ENCODE results near the gene ZNF775. TPM values are rescaled to one million over a fixed set of nuclear protein-coding genes. Genes with fewer than 3 reads are reported as not detected.
A peak's percentile ranks its signal among the peaks of the same experiment; 100 is the strongest.

The ZNF775 gene
- total and polyA plus RNA-seq, 2 of the 13 experiments (the other 11 are each of a cell fraction or from before 2014, with no cell fraction given) = 3.1 to 3.2 TPM

GRCh38 chr7:150378853-150379440 lies at the start of gene ZNF775 (continued):
- peak; percentile 60; the same call in 1 of the 2 replicates for TF ChIP-seq MYC (CRISPR knock-in tag; IDR thresholded peaks at IDR 0.05; ENCODE audit: borderline replicate concordance)
- TF ChIP-seq ZNF572 (CRISPR knock-in tag; IDR thresholded peaks at IDR 0.05) = 0 out of 2 replicates have a peak, but pooled peaks have one; percentile 5
- TF ChIP-seq EZH2 (conservative IDR thresholded peaks at IDR 0.05; ENCODE audit: low read depth, low read length) = no peak
- no peak for TF ChIP-seq ZNF766 (CRISPR knock-in tag; IDR thresholded peaks at IDR 0.05; ENCODE audit: borderline replicate concordance)
- TF ChIP-seq PPARG (CRISPR knock-in tag; conservative IDR thresholded peaks at IDR 0.05) = no peak; the same call in 1 of the 2 replicates
- no peak for TF ChIP-seq FOXO4 (CRISPR knock-in tag; conservative IDR thresholded peaks at IDR 0.05)
- TF ChIP-seq KLF6 (CRISPR knock-in tag; IDR thresholded peaks at IDR 0.05) = no peak
- no peak for TF ChIP-seq MLLT10 (CRISPR knock-in tag; IDR thresholded peaks at IDR 0.05)
- no peak for TF ChIP-seq HES4 (CRISPR knock-in tag; IDR thresholded peaks at IDR 0.05; ENCODE audit: borderline replicate concordance)
- peak; percentile 66; the same call in 1 of the 2 replicates for TF ChIP-seq IRF2 (CRISPR knock-in tag; IDR thresholded peaks at IDR 0.05)
- peak; percentile 20 for TF ChIP-seq CTCF (CRISPR knock-in tag; IDR thresholded peaks at IDR 0.05)
- TF ChIP-seq NCOA2 (CRISPR knock-in tag; IDR thresholded peaks at IDR 0.05) = peak; percentile 32; the same call in 1 of the 2 replicates
- TF ChIP-seq SP4 (CRISPR knock-in tag; IDR thresholded peaks at IDR 0.05) = peak; percentile 72; the same call in 1 of the 2 replicates
- TF ChIP-seq, protein P1, sequence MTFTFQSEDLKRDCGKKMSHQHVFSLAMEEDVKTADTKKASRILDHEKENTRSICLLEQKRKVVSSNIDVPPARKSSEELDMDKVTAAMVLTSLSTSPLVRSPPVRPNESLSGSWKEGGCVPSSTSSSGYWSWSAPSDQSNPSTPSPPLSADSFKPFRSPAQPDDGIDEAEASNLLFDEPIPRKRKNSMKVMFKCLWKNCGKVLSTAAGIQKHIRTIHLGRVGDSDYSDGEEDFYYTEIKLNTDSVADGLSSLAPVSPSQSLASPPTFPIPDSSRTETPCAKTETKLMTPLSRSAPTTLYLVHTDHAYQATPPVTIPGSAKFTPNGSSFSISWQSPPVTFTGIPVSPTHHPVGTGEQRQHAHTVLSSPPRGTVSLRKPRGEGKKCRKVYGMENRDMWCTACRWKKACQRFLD (CRISPR knock-in tag; IDR thresholded peaks at IDR 0.05; ENCODE audit: borderline replicate concordance) = no peak
- TF ChIP-seq, protein P2, sequence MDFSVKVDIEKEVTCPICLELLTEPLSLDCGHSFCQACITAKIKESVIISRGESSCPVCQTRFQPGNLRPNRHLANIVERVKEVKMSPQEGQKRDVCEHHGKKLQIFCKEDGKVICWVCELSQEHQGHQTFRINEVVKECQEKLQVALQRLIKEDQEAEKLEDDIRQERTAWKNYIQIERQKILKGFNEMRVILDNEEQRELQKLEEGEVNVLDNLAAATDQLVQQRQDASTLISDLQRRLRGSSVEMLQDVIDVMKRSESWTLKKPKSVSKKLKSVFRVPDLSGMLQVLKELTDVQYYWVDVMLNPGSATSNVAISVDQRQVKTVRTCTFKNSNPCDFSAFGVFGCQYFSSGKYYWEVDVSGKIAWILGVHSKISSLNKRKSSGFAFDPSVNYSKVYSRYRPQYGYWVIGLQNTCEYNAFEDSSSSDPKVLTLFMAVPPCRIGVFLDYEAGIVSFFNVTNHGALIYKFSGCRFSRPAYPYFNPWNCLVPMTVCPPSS (IDR thresholded peaks at IDR 0.05) = no peak
- no peak for TF ChIP-seq ZNF24 (IDR thresholded peaks at IDR 0.05)
- TF ChIP-seq ZNF18 (CRISPR knock-in tag; IDR thresholded peaks at IDR 0.05; ENCODE audit: insufficient replicate concordance) = peak; percentile 84
- TF ChIP-seq NR1H2 (CRISPR knock-in tag; IDR thresholded peaks at IDR 0.05; ENCODE audit: borderline replicate concordance, low read depth) = no peak
- peak; percentile 85; the same call in 1 of the 2 replicates for TF ChIP-seq HNRNPL (IDR thresholded peaks at IDR 0.05; ENCODE audit: low read depth, low read length)
- TF ChIP-seq ZNF672 (CRISPR knock-in tag; IDR thresholded peaks at IDR 0.05) = no peak
- TF ChIP-seq ZNF180 (CRISPR knock-in tag; IDR thresholded peaks at IDR 0.05; ENCODE audit: borderline replicate concordance, low read depth) = no peak
- no peak for TF ChIP-seq FOSL2 (CRISPR knock-in tag; IDR thresholded peaks at IDR 0.05)
